Mesendoderm (in vitro differentiated cells): ENCODE results near the gene ACP2.
A peak's percentile ranks its signal among the peaks of the same experiment; 100 is the strongest.

Source experiments
- DNase-seq: peaks from one replicate; pipeline ENCODE4 v3.0.0; 2013
- H2AK5ac ChIP-seq: 2 replicates; pipeline ENCODE4 v1.6.1; 2013; ENCODE audit warnings: low read length, inconsistent platforms
- H2BK120ac ChIP-seq: 2 replicates; pipeline ENCODE4 v1.6.1; 2013; ENCODE audit warnings: low read depth, mild to moderate bottlenecking, low read length, moderate library complexity, mixed read lengths
- H2BK15ac ChIP-seq: replicated peaks from 2 replicates; pipeline ENCODE4 v1.6.1; 2013; ENCODE audit warnings: low read depth, mild to moderate bottlenecking, moderate library complexity
- H2BK5ac ChIP-seq: 2 replicates; pipeline ENCODE4 v1.6.1; 2013; ENCODE audit warnings: low read length, inconsistent platforms
- H3K18ac ChIP-seq: 2 replicates; pipeline ENCODE4 v1.6.1; 2013; ENCODE audit warnings: mild to moderate bottlenecking, low read length, mixed read lengths
- H3K23ac ChIP-seq: one replicate; pipeline ENCODE4 v1.6.1; 2013; ENCODE audit warnings: low read length
- H3K27ac ChIP-seq: 2 replicates; pipeline ENCODE4 v1.5.1; 2013; ENCODE audit warnings: low read depth, mild to moderate bottlenecking, inconsistent platforms, low read length, moderate library complexity
- H3K27me3 ChIP-seq: 2 replicates; pipeline ENCODE4 v1.6.1; 2013; ENCODE audit warnings: low read length, control low read depth, mild to moderate bottlenecking, inconsistent platforms; ENCODE audit not compliant: insufficient read depth, poor library complexity
- H3K36me3 ChIP-seq: 2 replicates; pipeline ENCODE4 v1.6.1; 2013; ENCODE audit warnings: low read length, inconsistent platforms; ENCODE audit not compliant: control insufficient read depth, insufficient read depth
- H3K4ac ChIP-seq: one replicate; pipeline ENCODE4 v1.6.1; 2013; ENCODE audit warnings: low read depth, mild to moderate bottlenecking, low read length, moderate library complexity
- H3K4me1 ChIP-seq: 2 replicates; pipeline ENCODE4 v1.6.1; 2013; ENCODE audit warnings: low read depth, low read length, inconsistent platforms; ENCODE audit not compliant: control insufficient read depth
- H3K4me2 ChIP-seq: 2 replicates; pipeline ENCODE4 v1.6.1; 2013; ENCODE audit warnings: low read length
- H3K4me3 ChIP-seq: 2 replicates; pipeline ENCODE4 v1.5.1; 2013; ENCODE audit warnings: mild to moderate bottlenecking, low read length
- H3K56ac ChIP-seq: one replicate; pipeline ENCODE4 v1.6.1; 2013; ENCODE audit warnings: low read length
- H3K79me1 ChIP-seq: 2 replicates; pipeline ENCODE4 v1.6.1; 2013; ENCODE audit warnings: low read length, inconsistent platforms
- H3K79me2 ChIP-seq: 2 replicates; pipeline ENCODE4 v1.6.1; 2013; ENCODE audit warnings: mild to moderate bottlenecking, low read length; ENCODE audit not compliant: control insufficient read depth, insufficient read depth
- H3K9ac ChIP-seq: 2 replicates; pipeline ENCODE4 v1.6.1; 2013; ENCODE audit warnings: low read length, inconsistent platforms
- H4K5ac ChIP-seq: one replicate; pipeline ENCODE4 v1.6.1; 2013; ENCODE audit warnings: low read length
- H4K8ac ChIP-seq: one replicate; pipeline ENCODE4 v1.6.1; 2013; ENCODE audit warnings: low read depth, mild to moderate bottlenecking, control low read depth, low read length, moderate library complexity
- WGBS: extraction: QIAGEN DNeasy Blood & Tissue Kit; methylation state at CpG from one replicate; pipeline ENCODE4 v1.1.7; 2013; ENCODE audit warnings: low lambda C conversion rate, missing lambda C conversion rate; ENCODE audit not compliant: insufficient coverage; ENCODE audit errors: extremely low coverage; 5-methylcytosine and 5-hydroxymethylcytosine counted together

ACP2 gene

DNA sequence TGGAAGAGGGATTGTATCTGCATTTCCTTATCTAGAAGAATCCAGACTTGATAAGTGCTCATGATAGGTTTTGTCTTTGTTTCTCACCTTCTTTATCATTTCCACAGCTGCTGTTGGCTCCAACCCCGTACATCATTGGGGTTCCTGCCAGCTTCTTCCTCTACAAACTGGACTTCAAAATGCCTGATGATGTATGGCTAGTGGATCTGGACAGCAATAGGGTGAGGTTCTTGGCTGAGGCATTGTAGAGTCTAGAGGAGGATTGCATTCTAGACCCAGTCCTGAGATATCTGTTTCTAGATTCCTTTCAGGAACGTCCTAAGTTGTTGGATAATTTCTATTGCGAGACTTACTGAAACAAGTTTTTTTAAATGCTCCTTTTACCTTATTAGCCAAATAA lies 29.4 kb upstream of the ACP2 start:
- Histone ChIP-seq H2AK5ac (no peak overlapping the region), H3K79me2 (no peaks in the 10 kb centered on the region), H3K4me1 (no peaks in the 10 kb centered on the region), H3K4me3 (no peak overlapping the region), H3K9ac (no peak overlapping the region), H3K56ac (no peak overlapping the region), H2BK120ac (no peak overlapping the region), H3K27ac (no peak overlapping the region), H2BK15ac (no peak overlapping the region), H3K79me1 (peaks cover 6% of the 10 kb centered on the region), H3K18ac (no peak overlapping the region), H3K36me3 (peaks cover 2% of the 10 kb centered on the region), H3K27me3 (no peaks in the 10 kb centered on the region), H4K8ac (no peak overlapping the region), H3K4me2 (no peak overlapping the region), H2BK5ac (no peak overlapping the region), H3K23ac (no peak overlapping the region), H3K4ac (no peak overlapping the region), H4K5ac (no peak overlapping the region)
- no peak for DNase-seq
- no CpG with 5 or more reads among the region's 3 CpGs for WGBS

GRCh38 chr11:47276923-47277322 lies 28.3 kb upstream of the ACP2 start:
- Histone ChIP-seq H3K4ac (no peak overlapping the region), H4K5ac (no peak overlapping the region), H3K27me3 (no peaks in the 10 kb centered on the region), H3K23ac (no peak overlapping the region), H2BK120ac (no peak overlapping the region), H3K36me3 (peaks cover 2% of the 10 kb centered on the region), H3K56ac (no peak overlapping the region), H3K79me2 (peaks cover 5% of the 10 kb centered on the region), H2BK5ac (no peak overlapping the region), H3K79me1 (peaks cover 9% of the 10 kb centered on the region), H2BK15ac (no peak overlapping the region), H3K9ac (no peak overlapping the region), H4K8ac (no peak overlapping the region), H3K4me3 (no peak overlapping the region), H3K18ac (no peak overlapping the region), H3K4me2 (no peak overlapping the region), H3K27ac (no peak overlapping the region), H2AK5ac (no peak overlapping the region), H3K4me1 (no peaks in the 10 kb centered on the region)
- no CpG with 5 or more reads among the region's 4 CpGs for WGBS
- no peak for DNase-seq

DNA sequence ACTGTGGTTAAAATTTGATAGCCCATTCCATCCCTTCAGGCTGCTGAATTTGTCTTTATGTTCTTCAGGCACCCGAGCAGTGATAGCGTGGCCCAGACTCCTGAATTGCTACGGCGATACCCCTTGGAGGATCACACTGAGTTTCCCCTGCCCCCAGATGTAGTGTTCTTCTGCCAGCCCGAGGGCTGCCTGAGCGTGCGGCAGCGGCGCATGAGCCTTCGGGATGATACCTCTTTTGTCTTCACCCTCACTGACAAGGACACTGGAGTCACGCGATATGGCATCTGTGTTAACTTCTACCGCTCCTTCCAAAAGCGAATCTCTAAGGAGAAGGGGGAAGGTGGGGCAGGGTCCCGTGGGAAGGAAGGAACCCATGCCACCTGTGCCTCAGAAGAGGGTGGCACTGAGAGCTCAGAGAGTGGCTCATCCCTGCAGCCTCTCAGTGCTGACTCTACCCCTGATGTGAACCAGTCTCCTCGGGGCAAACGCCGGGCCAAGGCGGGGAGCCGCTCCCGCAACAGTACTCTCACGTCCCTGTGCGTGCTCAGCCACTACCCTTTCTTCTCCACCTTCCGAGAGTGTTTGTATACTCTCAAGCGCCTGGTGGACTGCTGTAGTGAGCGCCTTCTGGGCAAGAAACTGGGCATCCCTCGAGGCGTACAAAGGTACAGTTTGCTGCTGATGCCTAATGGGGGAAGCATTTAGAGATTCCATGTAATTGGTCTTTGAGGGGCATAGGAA lies 26.1 kb upstream of the ACP2 start:
- Histone ChIP-seq H3K9ac (no peak overlapping the region), H3K4ac (no peak overlapping the region), H2BK120ac (no peak overlapping the region), H4K8ac (no peak overlapping the region), H3K56ac (no peak overlapping the region), H3K4me3 (no peak overlapping the region), H2BK5ac (no peak overlapping the region), H3K36me3 (peaks cover 2% of the 10 kb centered on the region), H3K23ac (no peak overlapping the region), H3K79me1 (peaks cover 12% of the 10 kb centered on the region), H3K18ac (no peak overlapping the region), H3K27ac (no peak overlapping the region), H3K27me3 (no peaks in the 10 kb centered on the region), H3K4me1 (peaks cover 3% of the 10 kb centered on the region), H3K4me2 (no peak overlapping the region), H2AK5ac (no peak overlapping the region), H4K5ac (no peak overlapping the region), H2BK15ac (no peak overlapping the region), H3K79me2 (peaks cover 12% of the 10 kb centered on the region)
- no peak for DNase-seq
- WGBS: no CpG with 5 or more reads among the region's 28 CpGs

DNA sequence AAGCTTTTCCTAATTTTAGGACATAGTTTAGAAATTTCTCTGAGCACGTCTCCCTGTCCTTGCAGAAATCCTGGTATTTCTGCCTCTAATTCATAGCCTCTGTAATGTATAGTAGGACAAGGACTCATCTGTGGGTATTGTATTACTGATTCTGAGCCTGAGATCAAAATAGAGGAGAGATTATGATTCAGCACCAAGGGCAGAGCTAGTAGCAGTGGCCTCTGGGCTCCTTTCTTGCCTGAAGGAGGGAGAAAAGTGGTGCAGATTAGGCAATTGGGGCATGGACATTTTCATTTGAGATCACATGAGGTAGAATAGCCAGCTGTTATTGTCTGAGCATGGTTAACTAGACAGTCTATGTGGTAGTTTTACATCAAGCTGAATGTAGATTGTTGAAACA lies 24.1 kb upstream of the ACP2 start:
- no peak overlapping the region for H2AK5ac ChIP-seq
- H4K8ac ChIP-seq: no peak overlapping the region
- H3K4me2 ChIP-seq: no peak overlapping the region
- no peak overlapping the region for H2BK15ac ChIP-seq
- H2BK5ac ChIP-seq: no peak overlapping the region
- no peak overlapping the region for H3K9ac ChIP-seq
- no peak for DNase-seq
- H3K79me2 ChIP-seq: peaks cover 12% of the 10 kb centered on the region
- H4K5ac ChIP-seq: no peak overlapping the region
- H3K27ac ChIP-seq: no peak overlapping the region
- H3K4me1 ChIP-seq: peaks cover 11% of the 10 kb centered on the region
- no peak overlapping the region for H3K4ac ChIP-seq
- no peak overlapping the region for H3K23ac ChIP-seq
- H3K4me3 ChIP-seq: no peak overlapping the region
- no CpG with 5 or more reads among the region's 1 CpG for WGBS
- H3K79me1 ChIP-seq: peaks cover 12% of the 10 kb centered on the region
- no peak overlapping the region for H2BK120ac ChIP-seq
- H3K18ac ChIP-seq: no peak overlapping the region
- peaks cover 2% of the 10 kb centered on the region for H3K36me3 ChIP-seq
- H3K27me3 ChIP-seq: no peaks in the 10 kb centered on the region
- no peak overlapping the region for H3K56ac ChIP-seq

- H3K36me3 ChIP-seq: peaks cover 2% of the 10 kb centered on the region
- no peak overlapping the region for H3K4ac ChIP-seq
- H2BK5ac ChIP-seq: no peak overlapping the region
- no peaks in the 10 kb centered on the region for H3K27me3 ChIP-seq
- no peak overlapping the region for H2BK15ac ChIP-seq
- H2AK5ac ChIP-seq: no peak overlapping the region
- no peak overlapping the region for H3K56ac ChIP-seq
- peaks cover 12% of the 10 kb centered on the region for H3K79me2 ChIP-seq
- no peak overlapping the region for H3K27ac ChIP-seq
- no peak overlapping the region for H4K8ac ChIP-seq
- H3K18ac ChIP-seq: no peak overlapping the region
- H3K9ac ChIP-seq: no peak overlapping the region
- H2BK120ac ChIP-seq: no peak overlapping the region
- H4K5ac ChIP-seq: no peak overlapping the region
- peaks cover 11% of the 10 kb centered on the region for H3K4me1 ChIP-seq
- DNase-seq: peak; percentile 30
- H3K23ac ChIP-seq: no peak overlapping the region
- H3K4me2 ChIP-seq: no peak overlapping the region
- H3K4me3 ChIP-seq: no peak overlapping the region
- peaks cover 12% of the 10 kb centered on the region for H3K79me1 ChIP-seq
- no CpG with 5 or more reads among the region's 11 CpGs for WGBS
Observed at GRCh38 chr11:47271961-47272661, 23.5 kb upstream of the ACP2 start.
